DMS53 treated with DMSO at 0.1 percent for 48 hours (cell line): Measurements from ENCODE around the gene RECK.
"Not testable (repeated sequence)": the region's sequence is repeated elsewhere in the genome, so short reads cannot be mapped to it uniquely, and the experiment has no call there.

Source experiments
- DNase-seq: peaks from one replicate; lab custom pipeline; 2025; ENCODE audit not compliant: unreplicated experiment; lab: John Stamatoyannopoulos, UW

Gene RECK

GRCh38 chr9:36110434-36110833 lies 73.7 kb downstream of the RECK start:
- no peak for DNase-seq

GRCh38 chr9:36112516-36112915 lies 75.8 kb downstream of the RECK start:
- no peak for DNase-seq

- DNase-seq = no peak
Observed at GRCh38 chr9:36113999-36114398, 77.3 kb downstream of the RECK start.

DNA sequence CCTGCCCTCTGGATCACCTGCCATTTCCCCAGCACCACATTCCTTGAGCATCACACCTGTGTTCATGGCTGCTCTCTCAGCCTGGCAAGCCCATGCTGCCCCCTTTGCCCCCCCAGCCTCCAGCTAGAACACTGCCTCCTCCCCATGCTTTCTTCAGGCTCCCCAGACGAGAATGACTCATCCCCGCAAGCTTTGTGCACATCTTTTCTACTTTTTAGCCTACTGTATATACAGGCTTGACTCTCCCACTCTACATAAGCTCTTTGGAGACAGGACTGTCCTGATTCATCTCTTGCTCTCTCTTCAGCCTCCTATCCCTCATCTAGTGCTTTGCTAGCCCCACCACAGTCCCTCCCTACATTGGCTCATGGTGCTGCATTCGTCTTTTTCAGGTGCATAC lies 79.9 kb downstream of the RECK start:
- no peak for DNase-seq

GRCh38 chr9:36118201-36118600 lies 81.5 kb downstream of the RECK start:
- DNase-seq = no peak

DNA sequence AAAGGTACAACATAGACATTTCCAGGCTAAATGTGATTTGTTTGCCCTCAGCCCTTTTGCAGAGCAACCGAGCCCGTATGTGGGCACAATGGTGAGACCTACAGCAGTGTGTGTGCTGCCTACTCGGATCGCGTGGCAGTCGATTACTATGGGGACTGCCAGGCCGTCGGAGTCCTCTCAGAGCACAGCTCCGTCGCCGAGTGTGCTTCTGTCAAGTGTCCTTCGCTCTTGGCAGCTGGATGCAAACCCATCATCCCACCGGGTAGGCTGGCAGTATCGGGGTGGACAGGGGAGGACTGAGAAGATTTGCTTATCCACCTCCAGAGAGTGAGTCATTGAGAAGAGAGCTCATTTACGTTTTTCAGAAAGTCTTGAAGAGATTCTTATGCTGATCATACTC lies 82.0 kb downstream of the RECK start:
- no peak for DNase-seq

- DNase-seq = no peak
Observed at GRCh38 chr9:36119476-36119875, 82.8 kb downstream of the RECK start.

DNA sequence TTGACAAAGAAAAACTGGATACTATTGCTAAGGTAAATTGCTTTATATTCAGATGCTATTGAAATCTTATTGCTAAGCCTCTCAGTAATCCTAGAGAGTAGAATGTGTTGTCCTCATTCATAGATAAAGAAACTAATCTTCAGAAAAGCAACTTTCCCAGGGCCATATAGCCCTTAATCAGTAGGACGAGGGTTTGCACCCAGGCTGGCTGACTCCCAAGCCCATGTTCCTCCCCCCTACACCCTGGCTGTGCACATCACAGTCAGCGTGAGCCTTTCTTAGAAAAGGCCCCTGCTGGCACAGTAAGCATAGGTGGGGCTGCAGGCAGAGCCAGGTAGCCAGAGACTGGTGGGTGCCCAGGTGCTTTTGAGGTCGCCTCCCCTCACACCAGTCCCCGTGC lies 84.0 kb downstream of the RECK start:
- DNase-seq = no peak

DNA sequence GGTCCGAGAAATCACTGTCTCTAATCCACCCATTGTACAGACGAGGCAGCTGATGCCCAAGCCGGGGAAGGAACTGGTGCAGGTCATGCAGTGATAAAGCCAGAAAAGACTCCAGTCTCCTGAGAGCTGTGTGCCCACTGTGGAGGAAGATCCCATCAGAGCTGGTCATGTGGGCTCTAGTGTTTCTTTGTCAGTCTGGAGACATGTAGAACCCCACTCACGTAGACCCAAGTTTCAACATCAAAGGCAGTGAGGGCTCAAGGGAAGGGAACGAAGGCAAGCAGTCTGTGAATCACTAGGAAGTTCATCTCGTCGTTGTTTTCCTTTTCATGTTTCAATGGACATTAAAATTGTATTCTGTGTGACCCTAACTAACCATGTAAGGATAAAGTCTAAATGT lies 85.3 kb downstream of the RECK start:
- DNase-seq = no peak

- DNase-seq = no peak
Observed at GRCh38 chr9:36123515-36123914, 86.8 kb downstream of the RECK start.

DNA sequence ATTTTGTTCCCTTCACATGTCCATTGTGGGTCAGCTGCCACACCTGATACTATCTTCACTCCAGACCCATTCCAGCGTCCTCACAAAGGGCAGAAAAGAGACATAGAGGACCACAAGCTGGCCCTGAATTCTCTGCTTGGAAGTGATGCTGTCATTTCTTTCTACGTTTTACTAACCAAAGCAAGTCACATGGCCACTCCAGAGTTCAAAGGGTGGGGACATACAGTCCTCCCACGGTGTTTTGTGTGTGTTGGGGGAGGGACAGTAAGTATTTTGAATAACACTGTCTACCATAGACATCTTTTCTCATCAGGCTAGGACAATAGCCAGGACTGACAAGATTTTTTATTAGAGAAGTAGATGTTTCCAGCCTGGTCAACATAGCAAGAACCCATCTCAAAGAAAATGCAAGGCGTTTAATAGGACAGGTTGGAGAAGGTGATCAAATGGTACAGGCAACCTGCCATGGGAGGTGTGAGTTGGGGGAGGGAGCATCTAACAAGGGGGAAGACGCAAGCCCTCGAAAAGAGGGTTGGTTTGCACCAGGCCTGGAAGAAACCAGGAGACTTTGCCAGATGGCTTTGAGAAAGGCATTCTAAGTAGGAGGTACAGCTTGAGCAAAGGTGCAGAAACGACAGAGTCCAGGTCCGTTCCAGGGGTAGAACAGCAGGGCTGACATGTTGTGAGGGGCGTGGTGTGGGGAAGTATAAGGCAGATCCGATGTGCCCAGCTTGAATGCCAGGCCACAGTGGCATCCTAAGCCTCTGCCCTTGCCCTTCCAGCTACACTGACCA lies 88.5 kb downstream of the RECK start:
- DNase-seq = no peak

GRCh38 chr9:36126016-36126730 lies 89.5 kb downstream of the RECK start:
- DNase-seq = no peak

DNA sequence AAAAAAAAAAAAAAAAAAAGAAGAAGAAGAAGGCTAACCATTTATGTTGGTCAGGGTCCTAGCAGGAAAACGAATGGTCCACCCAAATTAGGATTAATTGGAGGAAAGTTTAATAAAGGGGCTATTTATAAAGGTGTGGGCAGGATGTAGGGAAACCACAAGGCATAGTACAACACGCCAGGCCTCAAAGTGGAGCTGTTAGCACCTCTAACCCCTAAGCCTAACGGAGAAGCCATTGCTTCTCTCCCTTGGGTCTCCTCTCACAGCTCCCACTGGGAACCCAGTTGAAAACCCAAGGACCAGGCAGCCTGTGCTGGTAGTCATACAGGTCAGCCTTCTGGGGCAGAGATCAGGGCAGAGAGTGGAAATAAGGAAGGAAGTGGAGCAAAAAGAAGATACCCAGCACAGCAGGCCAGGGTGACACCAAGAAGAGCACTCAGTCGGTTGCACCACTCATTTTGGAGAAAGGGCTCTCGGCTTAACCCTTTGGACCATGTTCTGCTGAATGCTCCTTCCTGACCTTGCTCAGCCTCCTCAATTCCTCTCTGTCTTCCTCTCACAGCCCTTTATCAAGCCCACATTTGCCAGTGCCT lies 91.0 kb downstream of the RECK start:
- DNase-seq = no peak

- DNase-seq = no peak
Observed at GRCh38 chr9:36128349-36128748, 91.6 kb downstream of the RECK start.

DNA sequence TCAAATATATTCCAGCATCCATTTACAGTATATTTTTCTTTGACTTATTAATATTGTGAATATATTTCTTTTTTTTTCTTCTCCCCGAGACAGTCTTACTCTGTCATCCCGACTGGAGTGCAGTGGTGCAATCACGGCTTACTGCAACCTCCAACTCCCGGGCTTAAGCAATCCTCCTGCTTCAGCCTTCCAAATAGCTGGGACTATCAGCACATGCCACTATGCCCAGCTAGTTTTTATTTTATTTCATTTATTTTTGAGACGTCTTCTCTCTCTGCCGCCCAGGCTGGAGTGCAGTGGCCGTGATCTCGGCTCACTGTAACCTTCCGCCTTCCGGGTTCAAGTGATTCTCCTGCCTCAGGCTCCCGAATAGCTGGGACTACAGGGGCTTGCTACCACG lies 92.4 kb downstream of the RECK start:
- no peak for DNase-seq

DNA sequence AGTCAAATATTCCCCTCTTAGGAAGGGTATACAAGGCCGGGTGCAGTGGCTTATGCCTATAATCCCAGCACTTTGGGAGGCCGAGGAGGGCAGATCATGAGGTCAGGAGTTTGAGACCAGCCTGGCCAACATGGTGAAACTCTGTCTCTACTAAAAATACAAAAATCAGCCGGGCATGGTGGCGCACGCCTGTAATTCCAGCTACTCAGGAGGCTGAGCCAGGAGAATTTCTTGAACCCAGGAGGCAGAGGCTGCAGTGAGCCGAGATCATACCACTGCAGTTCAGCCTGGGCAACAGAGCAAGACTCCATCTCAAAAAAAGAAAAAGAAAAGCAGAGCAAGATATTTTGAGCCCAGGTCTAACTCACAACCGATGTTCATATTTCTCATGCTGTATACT lies 95.0 kb downstream of the RECK start:
- not testable (repeated sequence) for DNase-seq

DNA sequence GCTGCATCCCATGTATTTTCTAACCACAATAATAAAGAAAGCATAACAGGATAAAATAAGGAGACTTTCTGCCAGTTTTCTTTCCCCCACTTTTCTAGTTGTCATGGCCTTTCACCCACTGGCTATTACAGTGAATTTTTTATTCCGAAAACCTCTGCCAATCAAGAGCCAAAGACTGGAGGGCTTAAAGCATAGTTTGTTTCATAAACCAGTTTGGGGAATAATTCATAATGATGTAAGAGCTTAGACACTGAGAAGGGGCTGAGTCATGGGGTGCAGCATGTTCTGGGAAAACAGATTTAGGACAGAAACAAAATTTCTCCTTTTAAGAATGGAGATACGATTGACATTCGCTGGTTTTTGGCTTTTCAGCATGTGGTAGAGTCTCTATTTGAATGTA lies 95.4 kb downstream of the RECK start:
- DNase-seq = no peak

DNA sequence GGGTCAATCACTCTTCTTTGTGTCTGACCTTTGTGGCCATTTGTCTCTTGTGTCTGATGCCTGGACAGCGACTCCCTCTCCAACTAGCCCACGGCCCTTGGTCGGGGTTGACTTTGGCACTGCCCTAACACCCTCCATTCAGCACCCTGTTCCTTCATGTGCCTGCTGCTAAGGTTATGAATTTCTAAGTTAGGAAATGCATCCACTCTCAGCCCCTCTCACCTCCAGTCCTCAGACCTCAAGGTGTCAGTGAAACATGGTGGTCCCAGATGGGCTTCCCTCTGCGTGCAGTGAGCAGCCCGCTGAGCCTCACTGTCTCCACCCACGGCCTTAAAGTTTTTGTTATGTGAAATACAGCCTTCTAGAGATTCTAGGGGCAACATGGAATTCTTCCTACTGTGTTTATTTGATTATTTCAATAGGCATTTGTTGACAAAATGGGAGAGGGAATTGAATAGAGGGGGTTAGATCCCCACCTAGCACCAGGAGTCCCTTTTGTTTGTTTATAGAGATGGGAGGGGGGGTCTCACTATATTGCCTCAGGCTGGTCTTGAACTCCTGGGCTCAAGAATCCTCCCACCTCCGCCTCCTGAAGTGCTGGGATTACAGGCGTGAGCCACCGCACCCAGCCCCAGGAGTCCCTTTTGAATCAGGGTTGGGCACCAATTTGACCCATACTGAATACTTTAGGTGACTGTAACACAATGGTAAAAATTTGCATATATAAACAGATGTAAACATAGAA lies 98.2 kb downstream of the RECK start:
- DNase-seq = no peak

DNA sequence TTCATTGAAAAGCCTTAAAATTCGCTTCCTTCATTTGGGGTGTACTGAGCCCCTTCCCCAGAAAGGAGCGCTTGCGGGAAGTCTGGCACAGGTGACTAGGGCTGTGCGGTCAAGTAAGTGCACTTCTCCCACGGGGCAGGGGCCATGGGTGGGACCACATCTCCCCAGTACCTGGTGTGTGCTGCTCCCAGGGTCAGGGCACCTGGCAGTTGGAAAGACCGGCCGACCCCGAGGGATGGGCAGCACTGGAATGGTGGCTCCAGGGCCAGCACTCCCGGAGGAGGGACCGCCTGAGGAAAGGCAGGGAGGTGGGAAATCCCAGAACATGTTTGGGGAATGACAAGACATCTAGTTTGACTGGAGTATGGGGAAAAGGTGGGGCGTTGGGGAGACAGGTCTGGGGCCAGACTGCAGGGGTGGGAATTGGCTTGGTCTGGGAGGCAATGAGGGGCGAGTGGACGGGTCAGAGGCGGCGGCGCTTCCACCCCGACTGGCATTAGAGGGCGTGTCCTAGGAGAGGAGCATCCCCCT lies 99.1 kb downstream of the RECK start:
- no peak for DNase-seq

DNA sequence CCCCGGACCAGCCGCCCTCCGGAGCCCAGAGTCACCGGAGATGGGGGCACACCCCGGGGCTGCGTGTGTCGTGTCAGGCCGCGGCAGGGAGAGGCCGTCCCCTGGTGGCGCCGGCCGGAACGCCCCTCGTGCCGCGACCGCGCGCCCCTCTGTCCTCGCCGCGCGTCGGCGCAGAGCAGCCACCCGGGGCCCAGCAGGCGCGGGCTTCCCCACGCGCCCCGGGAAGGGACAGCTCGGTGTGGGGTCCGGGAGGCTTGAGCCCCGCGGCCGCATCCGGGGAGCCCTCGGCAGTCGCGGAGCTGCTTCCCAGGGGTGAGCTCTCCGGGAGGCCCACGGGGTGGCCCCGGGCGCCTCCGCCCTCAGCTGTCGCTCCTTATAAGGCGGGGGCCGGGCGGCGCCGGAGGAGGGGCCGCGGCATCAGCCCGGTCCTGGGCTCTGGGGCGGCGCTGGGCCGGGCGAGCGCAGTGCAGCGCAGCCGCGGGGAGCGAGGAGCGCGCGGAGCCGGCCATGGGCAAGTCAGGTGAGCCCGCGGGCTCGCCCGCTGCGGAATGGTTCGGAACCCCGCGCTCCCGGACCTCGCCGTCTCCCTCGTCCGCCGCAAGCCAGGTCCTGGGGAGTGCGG lies 99.7 kb downstream of the RECK start, which contains the start of gene GLIPR2:
Gene GLIPR2, plus strand, starts transcription at position 462 of the 622 bp plus-strand sequence. Its CDS starts 46 bp downstream, at position 508.
- peak; percentile 32 for DNase-seq
